GM20000 (cell line): Measurements from ENCODE around the gene PAX2.
A peak's percentile ranks its signal among the peaks of the same experiment; 100 is the strongest.

Source experiments
- DNase-seq: peaks from one replicate; pipeline ENCODE4 v3.0.0; 2012; ENCODE audit warnings: low spot score
- TF ChIP-seq, protein P1 (sequence below): IDR thresholded peaks from 2 replicates; pipeline ENCODE4 v1.5.1; 2012; ENCODE audit warnings: mild to moderate bottlenecking, control low read depth; ENCODE audit errors: extremely low read depth, missing control alignments

The PAX2 gene

DNA sequence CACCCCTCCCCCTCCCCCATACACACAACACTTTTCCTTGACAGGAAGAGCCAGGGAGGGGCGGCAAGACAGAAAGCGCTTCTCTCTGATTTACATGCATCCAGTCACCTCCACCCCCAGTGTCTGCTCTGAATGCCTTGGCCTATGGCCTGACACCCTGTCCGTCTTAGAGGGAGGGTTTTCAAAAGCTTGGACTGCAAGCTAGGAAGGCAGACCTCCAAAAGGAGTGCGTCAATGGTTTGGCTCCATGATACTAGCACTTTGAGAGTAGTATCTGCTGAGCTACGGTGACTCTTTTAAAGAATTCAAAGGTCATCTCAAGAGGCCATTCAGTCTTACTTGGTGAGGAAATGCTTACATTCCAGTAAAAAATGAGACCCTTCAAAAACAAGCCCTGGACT, 20.3 kb upstream of the PAX2 start:
- TF ChIP-seq, protein P1, sequence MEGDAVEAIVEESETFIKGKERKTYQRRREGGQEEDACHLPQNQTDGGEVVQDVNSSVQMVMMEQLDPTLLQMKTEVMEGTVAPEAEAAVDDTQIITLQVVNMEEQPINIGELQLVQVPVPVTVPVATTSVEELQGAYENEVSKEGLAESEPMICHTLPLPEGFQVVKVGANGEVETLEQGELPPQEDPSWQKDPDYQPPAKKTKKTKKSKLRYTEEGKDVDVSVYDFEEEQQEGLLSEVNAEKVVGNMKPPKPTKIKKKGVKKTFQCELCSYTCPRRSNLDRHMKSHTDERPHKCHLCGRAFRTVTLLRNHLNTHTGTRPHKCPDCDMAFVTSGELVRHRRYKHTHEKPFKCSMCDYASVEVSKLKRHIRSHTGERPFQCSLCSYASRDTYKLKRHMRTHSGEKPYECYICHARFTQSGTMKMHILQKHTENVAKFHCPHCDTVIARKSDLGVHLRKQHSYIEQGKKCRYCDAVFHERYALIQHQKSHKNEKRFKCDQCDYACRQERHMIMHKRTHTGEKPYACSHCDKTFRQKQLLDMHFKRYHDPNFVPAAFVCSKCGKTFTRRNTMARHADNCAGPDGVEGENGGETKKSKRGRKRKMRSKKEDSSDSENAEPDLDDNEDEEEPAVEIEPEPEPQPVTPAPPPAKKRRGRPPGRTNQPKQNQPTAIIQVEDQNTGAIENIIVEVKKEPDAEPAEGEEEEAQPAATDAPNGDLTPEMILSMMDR: no peak
- DNase-seq: no peak

DNA sequence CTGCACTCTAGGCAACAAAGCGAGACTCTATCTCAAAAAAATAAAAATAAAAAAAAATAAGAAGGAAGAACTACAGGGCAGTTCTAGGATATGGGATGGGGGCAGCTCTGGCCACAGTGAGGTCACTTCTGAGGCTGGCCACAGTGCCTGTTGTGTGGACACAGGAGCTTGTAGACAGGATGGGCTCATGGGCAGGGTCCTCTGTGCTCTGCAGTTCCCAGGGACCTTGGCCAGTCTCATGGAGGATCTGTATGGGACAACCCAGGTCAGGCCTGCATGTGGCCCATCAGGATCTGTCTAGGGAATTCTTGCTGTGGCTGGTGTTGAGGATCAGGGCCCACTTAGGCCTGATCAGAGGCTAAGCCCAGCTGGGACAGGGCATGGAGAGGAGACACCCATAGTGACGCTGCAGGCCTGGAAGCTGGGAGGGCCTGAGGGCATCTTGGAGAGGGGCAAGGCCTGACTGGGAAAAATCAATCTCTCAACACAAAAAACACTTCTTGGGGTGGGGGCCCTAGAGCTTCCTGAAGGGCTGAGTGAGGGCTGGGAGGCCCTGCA, 19.4 kb upstream of the PAX2 start:
- TF ChIP-seq, protein P1: no peak
- DNase-seq: no peak

DNA sequence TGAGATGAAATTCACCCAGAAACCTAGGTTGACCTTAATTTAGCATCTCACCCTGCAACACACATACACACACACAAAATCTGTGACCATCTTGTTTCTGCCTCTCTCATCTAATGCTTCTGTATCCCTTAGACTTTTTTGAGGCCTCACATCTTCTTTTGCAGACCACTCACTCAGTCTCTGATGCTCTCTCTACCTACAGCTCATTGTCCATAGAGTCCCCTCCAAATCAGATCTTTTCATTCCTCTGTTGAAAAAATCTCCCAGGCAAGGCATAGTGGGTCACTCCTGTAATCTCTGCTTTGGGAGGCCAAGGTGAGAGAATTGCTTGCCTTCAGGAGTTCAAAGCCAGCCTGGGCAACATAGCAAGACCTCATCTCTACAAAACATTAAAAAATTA, 17.6 kb upstream of the PAX2 start:
- no peak for DNase-seq
- TF ChIP-seq, protein P1: no peak

DNA sequence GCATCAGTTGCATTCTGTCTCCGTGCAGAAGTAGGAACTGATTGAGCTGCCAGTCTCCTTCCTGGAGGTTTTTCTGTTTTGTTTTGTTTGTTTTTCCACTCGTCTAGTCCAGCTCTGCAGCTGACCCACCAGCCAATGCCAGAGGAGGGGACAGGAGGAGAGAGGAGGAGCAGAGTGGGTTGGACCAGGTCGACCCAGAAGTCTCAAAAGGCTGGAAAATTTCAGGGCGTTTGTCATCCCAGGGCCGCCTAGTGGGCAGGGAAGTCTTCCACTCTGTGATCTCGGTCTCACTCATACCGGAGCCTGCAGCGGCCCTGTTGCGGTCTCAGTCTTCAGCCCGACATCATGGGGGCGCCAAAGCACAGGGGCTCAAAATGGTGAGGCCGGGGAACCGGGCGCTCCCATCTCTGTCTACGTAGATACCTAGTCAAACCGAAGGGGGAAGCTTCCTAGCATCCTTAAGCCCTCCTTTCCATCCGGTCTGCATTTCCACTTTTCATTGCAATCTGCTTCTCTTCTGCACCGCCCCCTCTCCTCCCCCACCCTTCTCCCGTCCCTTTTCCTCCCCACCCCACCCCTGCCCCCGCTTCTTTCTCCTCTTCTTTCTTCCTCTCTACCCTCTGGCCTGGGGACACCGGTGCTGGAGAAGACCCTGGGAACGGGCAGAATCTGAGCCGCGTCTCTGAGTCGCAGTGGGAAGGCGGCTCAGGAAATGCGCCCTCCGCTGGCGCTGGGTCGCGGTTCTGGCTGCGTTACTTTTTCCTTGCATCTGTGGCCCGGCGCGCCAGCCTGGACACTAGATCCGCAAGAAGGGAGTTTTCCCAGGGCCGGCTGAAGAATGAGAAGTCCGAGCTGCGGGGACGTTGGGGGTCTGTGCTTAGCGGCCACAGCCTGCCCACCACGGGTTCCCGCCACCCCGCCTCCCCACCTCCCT, 16.2 kb upstream of the PAX2 start:
- peak; percentile 67 for DNase-seq
- TF ChIP-seq, protein P1: peak; percentile 23

DNA sequence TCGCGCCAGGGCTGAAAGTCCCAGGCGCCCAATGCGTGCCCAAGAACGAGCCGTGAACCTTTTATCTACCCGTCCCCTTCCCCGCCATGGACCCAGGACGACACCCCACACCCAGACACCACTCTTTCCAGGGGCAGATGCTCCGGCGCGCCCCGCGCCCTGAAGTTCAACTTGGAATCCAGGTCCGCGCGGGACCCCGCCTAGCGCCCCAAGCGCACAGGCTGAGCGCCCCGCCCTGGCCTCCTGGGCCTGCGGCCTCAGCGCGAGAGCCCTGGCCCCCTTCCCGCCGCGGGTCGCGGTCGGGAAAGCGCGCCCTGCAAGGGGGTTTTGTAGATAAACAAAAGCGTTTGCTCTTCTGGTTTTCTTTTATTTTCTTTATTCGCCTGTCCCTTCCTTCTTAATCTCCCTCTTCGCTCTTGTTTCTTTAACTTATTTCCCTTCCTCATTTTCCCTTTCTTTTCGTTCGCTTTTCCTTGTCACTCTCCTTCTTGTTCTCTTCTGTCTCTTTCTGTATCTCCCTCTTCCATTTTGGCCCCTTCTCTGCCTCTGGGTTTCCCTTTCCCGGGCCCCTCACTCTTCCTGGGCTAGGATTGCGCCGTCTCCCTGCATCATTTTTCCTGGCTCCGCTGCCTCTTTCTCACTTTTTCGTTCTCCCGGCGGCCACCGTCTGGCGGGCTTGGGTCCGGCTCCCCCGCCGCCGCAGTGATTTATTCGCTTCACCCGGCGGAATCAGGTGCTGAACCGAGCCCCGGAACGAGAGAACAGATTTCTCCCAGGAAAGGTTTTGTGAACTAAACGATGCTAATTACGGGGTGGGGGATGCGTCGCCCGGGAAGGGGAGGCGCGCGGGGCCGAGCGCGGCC, 15.3 kb upstream of the PAX2 start:
- peak; percentile 36 for DNase-seq
- TF ChIP-seq, protein P1: no peak

DNA sequence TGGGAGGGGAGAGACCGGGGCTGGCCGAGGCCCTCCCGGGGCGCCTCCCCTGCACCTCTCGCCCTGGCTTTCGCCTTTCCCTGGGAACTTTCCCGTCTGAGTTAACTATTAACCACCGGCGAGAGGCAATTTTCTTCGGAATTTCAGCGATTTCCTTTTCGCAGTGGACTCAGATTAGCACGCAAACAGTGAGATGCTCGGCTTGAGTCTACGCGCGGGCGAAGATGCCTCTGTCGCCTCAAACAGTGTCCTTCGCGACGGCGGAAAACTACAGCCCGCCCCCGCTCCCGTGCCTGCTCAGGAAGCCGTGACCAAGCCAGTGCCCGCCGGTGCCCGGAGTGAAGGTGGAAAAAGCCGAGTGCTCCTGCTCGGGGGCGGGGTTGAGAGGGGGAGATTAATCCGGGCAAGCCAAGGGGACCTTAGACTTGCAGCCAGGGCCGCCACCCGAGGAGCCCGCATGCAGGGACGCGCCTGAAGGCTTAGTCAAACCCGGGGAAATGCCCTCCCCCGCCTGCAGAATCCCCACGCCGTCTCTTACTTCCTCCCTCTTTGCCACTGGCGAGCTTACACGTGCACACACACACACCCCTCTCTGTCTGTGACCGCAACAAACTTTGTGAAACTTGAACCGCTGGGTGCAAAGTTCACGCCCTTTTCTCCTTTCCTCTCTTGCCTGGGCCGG, 14.5 kb upstream of the PAX2 start:
- DNase-seq: peak; percentile 88
- TF ChIP-seq, protein P1: no peak
